ENCODE data around the gene THSD8. TPM values are rescaled to one million over a fixed set of nuclear protein-coding genes. Genes with fewer than 3 reads are reported as not detected.
A peak's percentile ranks its signal among the peaks of the same experiment; 100 is the strongest.

The THSD8 gene
- total and polyA plus RNA-seq, 2 of the 8 experiments (the other 6 are each of a cell fraction or from before 2014, with no cell fraction given): 8.2 to 42.3 TPM

DNA sequence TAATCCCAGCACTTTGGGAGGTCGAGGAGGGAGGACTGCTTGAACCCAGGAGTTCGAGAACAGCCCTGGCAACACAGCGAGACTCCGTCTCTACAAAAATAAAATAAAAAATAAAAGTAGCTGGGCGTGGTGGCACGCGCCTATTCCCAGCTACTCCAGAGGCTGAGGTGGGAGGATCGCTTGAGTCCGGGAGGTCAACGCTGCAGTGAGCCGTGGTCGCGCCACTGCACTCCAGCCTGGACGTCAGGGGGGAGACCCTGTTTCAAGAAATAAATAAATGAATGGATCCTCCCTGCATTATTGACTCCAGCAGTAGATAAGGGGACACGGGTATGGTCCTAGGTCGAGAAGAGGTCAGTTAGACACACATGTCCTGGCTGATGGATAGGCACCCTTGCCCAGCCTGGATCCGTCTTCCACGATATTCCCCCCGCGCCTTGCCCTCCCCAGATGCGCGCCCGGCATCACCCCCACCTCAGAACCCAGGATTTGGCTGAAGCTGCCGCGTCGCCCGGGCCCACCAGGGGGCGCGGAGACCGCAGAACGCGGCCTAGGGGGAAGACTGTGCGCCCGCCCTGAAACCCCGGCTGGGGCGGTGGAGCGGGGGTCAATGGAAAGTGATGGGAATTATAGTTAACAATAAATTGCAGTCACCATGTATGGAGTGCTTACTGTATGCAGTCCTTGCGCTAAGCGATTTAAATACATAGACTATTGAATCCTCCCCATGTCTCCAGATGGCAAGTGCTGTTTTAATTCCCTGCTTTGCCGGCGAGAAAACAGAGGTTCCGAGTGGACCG lies 24.5 kb upstream of the THSD8 start:
- no peak overlapping the region for H2BK15ac ChIP-seq (ENCODE audit: low read length)
- POLR2A ChIA-PET (ENCODE audit: partially characterized antibody): interaction anchor here (0.9 to 16.6 kb wide), 14 partner anchors 8 to 114 kb away, joined by 3 to 317 read pairs (median 4); partner anchors contain the start of genes GCDH, GET3, JUNB and PRDX2
- WGBS, 2 experiments (ENCODE audit: extremely low coverage in 1 of 2, insufficient coverage in 1 of 2, insufficient read length in 1 of 2, insufficient replicate concordance in 2 of 2, low coverage in 1 of 2, low lambda C conversion rate in 2 of 2, missing lambda C conversion rate in 1 of 2): 15% methylated on average over 40 of the region's 43 CpGs; no CpG with 5 or more reads in 1 of the 2 experiments
- H3K4me2 ChIP-seq (ENCODE audit: insufficient read depth in 1 of 2, low read depth in 2 of 2, low read length in 2 of 2): peak overlapping the region; percentile 93 to 94
- H3K14ac ChIP-seq (ENCODE audit: insufficient read length): no peak overlapping the region
- no peak overlapping the region for H2BK20ac ChIP-seq (ENCODE audit: low read length)
- peak overlapping the region; percentile 29 for H4K5ac ChIP-seq (ENCODE audit: insufficient read length, low read depth, low read length)
- CTCF ChIA-PET (ENCODE audit: partially characterized antibody): interaction anchor here (0.7 to 11.2 kb wide), 22 partner anchors 10 to 88 kb away, joined by 3 to 277 read pairs (median 4); partner anchors contain the start of genes GET3, JUNB, RNASEH2A and THSD8
- no peaks in the 10 kb centered on the region for H3K9me3 ChIP-seq (ENCODE audit: insufficient read depth in 2 of 2, low read depth in 1 of 2, low read length in 1 of 2)
- no peak overlapping the region for H3K23ac ChIP-seq (ENCODE audit: insufficient read length)
- H3K27me3 ChIP-seq (replicated peaks in 1 of 4; ENCODE audit: control insufficient read depth in 3 of 4, extremely low read depth in 1 of 4, insufficient read depth in 3 of 4, low read length in 3 of 4): no peaks in the 10 kb centered on the region
- H3K23me2 ChIP-seq (ENCODE audit: low read depth, low read length): peaks cover 22% of the 10 kb centered on the region; the same call in 1 of the 2 replicates
- H3K4ac ChIP-seq (replicated peaks; ENCODE audit: insufficient read length, low read depth, low read length): peak overlapping the region; percentile 87
- peak overlapping the region; percentile 85; the same call in 1 of the 2 replicates for H2BK5ac ChIP-seq (ENCODE audit: low read depth, low read length)
- no peak overlapping the region for H2BK120ac ChIP-seq (replicated peaks; ENCODE audit: low read depth, low read length)
- peak overlapping the region; percentile 37; the same call in 1 of the 2 replicates for H4K8ac ChIP-seq (ENCODE audit: extremely low read depth, insufficient read depth, low read length)
- peaks cover 0 to 22% (median 17%) of the 10 kb centered on the region in 4 experiments; a peak in 6 of 7 replicates for H3K4me1 ChIP-seq (replicated peaks in 1 of 4; ENCODE audit: control insufficient read depth in 3 of 4, insufficient read depth in 4 of 4, low read length in 3 of 4)
- no peak overlapping the region for H2BK12ac ChIP-seq (ENCODE audit: low read depth, low read length)
- no peaks in the 10 kb centered on the region; a peak in 1 of 8 replicates for H3K36me3 ChIP-seq (ENCODE audit: control insufficient read depth in 2 of 4, insufficient read depth in 4 of 4, low read length in 3 of 4)
- H4K91ac ChIP-seq (replicated peaks; ENCODE audit: insufficient read length, low read length): no peak overlapping the region
- FAIRE-seq (no peak), DNase-seq (ENCODE audit: low read depth in 1 of 2, low spot score in 2 of 2) (peak in 1 of 2 experiments; percentile 95)
- no peak overlapping the region for H3K27ac ChIP-seq (ENCODE audit: low read depth, low read length)
- no peak overlapping the region for H3K56ac ChIP-seq (replicated peaks; ENCODE audit: insufficient read length, low read depth, low read length)
- H2AFZ ChIP-seq (ENCODE audit: low read length): no peak overlapping the region; the same call in 1 of the 2 replicates
- no peaks in the 10 kb centered on the region for H4K20me1 ChIP-seq (replicated peaks in 1 of 2; ENCODE audit: control insufficient read depth in 1 of 2, insufficient read depth in 2 of 2, low read length in 2 of 2)
- H3K79me1 ChIP-seq (ENCODE audit: low read depth, low read length): no peaks in the 10 kb centered on the region
- H2AK5ac ChIP-seq (ENCODE audit: low read depth, low read length): no peak overlapping the region
- peak overlapping the region; percentile 40 to 69 (median 62) for H3K4me3 ChIP-seq (ENCODE audit: extremely low read depth in 1 of 4, insufficient read depth in 2 of 4, low read depth in 3 of 4, low read length in 4 of 4)
- no peaks in the 10 kb centered on the region for H3K79me2 ChIP-seq (ENCODE audit: control insufficient read depth in 1 of 2, insufficient read depth in 2 of 2, low read length in 2 of 2)
- H3K18ac ChIP-seq (ENCODE audit: extremely low read depth, low read length): peak overlapping the region; percentile 92
- no peak overlapping the region for H3K9ac ChIP-seq (replicated peaks in 1 of 4; ENCODE audit: extremely low read depth in 1 of 4, low read depth in 3 of 4, low read length in 3 of 4)
- TF ChIP-seq CREB1 (IDR thresholded peaks at IDR 0.05): peak; percentile 78
- TF ChIP-seq RAD21 (IDR thresholded peaks at IDR 0.05 in 1 of 2, conservative IDR thresholded peaks at IDR 0.05 in 1 of 2; ENCODE audit: low read depth in 2 of 2, low read length in 2 of 2): peak; percentile 74 to 84
- TF ChIP-seq SP2 (IDR thresholded peaks at IDR 0.05; ENCODE audit: low read length): no peak
- TF ChIP-seq, protein P1, sequence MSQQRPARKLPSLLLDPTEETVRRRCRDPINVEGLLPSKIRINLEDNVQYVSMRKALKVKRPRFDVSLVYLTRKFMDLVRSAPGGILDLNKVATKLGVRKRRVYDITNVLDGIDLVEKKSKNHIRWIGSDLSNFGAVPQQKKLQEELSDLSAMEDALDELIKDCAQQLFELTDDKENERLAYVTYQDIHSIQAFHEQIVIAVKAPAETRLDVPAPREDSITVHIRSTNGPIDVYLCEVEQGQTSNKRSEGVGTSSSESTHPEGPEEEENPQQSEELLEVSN (IDR thresholded peaks at IDR 0.05): no peak
- no peak for TF ChIP-seq NANOG (IDR thresholded peaks at IDR 0.05; ENCODE audit: insufficient read depth, low read depth, low read length, poor library complexity, severe bottlenecking)
- 0 out of 2 replicates have a peak, but pooled peaks have one; percentile 6 for TF ChIP-seq TCF12 (IDR thresholded peaks at IDR 0.05; ENCODE audit: low read depth, low read length)
- TF ChIP-seq BCL11A (IDR thresholded peaks at IDR 0.05; ENCODE audit: low read depth in 2 of 2, low read length in 2 of 2): no peak

Data from H1 (cell line).